Stimulated activated naive CD4-positive, alpha-beta T cell (primary cell): ENCODE data around the gene ZNF407.

ENCODE experiments used
- DNase-seq, 6 experiments: peaks; one replicate each; lab custom pipeline; 2025; lab: John Stamatoyannopoulos, UW

Gene ZNF407

DNA sequence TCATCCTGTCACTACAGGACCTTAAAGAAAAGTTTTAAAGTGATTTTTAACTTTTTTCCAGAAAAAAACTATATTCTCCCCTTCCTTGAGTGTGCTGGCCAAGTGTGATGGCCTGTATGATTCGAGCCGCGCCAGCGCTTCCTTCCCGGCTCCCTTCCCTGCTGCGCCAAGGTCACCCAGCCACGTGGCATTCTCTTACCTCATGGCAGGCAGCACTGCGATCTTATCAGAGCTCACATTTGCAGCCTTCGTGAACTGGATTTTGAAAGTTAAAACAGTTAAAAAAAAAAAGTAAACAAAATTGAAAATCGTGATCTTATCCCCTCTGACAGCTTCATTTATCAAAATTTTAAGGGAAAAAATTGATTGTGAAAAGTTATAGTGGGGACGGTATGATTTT lies 331.4 kb downstream of the ZNF407 start:
- DNase-seq = no peak

- no peak for DNase-seq
Measured at GRCh38 chr18:74930616-74931015, 332.9 kb downstream of the ZNF407 start.

DNA sequence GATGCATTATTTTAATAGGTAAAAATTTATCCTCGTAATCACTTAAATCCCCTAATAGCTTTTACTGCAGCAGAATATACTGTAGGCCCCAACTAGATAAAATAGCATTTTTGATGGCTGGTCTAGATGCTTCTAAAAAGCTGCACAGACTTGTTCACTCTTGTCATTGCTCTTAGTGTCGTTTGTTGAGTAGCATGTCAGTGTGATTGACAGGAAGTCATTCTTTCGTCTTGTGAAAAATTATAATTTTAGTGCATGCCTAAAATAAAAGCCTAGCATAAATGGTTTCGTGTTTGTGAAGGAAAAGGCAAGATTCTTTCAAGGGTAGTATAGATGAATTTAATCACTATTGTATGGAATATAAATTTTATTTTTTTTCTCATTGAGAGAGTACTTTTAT lies 336.3 kb downstream of the ZNF407 start:
- no peak for DNase-seq

DNA sequence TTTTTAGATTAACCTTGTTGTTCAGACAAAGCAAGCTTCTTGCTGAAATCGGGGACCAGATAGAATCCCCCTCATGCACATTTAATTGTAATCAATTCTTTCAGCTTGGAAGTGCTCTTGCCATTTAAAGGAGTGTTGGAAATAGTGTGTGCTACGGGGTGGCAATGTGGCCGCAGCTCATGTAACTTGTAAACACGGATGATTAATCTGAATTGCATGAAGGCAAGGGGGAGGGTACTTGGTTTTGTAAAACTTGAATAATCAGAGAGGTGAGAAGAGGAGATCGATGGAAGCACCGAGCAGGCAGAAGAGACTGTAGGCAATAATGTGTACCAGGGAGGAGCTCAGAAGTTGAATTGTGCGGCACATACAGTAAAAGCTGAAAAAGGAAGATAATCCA lies 337.8 kb downstream of the ZNF407 start:
- no peak for DNase-seq

GRCh38 chr18:74936343-74936742 lies 338.7 kb downstream of the ZNF407 start:
- DNase-seq = no peak

- DNase-seq = no peak
Measured at GRCh38 chr18:74937291-74937690, 339.6 kb downstream of the ZNF407 start.

DNA sequence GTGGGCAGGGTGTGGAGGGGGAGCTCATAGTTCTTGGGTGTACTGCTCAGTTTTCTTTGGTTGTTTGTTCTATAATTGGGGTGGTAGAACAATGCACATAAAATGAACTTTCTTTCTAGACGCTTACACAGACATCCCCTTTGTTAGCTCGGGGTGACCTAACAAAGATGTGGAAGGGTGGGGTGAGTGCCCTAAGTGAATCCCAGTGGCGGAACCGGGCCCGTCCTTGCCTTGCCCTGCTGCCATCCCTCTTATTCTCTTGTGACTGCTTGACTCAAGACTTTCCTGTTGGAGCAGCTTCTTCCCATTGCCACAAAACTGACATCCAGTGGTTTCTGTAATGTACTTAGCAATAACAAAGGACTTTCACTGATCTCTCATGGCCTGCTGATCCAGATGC lies 343.2 kb downstream of the ZNF407 start:
- DNase-seq = no peak

GRCh38 chr18:74942319-74942910 lies 344.7 kb downstream of the ZNF407 start:
- peak in 5 of 6 experiments; percentile 2 to 20 (median 9) for DNase-seq

DNA sequence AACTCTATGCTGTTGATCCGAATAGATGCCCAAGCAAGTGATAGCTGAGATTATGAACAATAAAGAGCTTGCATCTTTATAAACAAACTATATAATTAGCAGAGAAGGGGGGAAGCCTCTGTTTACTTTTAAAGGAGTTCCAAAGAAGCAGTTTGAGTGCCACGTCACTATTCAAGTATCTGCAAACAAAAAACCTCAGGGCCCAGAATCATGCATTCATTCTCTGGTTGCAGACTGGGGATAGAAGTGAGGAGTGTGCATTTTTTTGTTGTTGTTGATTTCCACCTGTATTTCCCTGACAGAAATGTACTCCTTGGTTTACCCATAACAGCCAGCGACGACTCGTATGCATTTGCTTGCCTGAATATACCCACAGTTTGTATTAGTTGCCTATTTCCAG lies 347.0 kb downstream of the ZNF407 start:
- no peak for DNase-seq

DNA sequence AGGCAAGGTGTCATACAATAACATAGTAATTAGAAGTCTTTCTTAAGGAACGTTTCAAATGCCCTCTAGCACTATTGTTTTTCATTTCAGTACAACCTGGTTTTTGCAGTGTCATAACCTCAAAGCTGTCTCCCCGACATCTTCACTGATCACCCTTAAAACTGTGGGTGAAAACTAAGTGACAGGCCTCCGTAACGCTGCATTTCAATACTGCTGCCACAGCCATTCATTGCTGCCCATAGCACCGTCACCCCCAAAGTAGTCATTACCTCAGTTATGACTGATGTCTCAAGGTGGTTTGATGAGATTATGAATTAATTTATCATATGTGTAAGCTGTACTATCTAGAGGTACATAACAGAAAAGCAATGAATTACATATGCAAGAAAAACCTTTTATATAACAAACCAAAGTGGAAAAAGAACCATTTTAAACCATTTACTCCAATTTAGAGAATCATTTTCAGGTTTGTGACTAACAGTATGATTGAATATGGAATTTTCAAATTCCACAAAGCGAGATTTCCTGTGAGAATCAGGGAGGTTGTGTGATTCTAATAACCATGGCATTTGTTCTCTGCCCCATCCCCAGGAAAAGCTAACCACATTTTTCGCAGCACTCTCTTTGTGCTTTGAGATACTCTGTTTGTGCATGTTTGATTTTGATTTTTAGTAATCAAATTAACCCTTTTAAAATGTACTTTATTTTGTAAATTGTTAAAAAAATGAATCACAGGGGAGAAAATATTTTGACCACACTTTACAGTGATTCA lies 348.3 kb downstream of the ZNF407 start:
- DNase-seq = no peak

GRCh38 chr18:74946646-74947375 lies 349.1 kb downstream of the ZNF407 start:
- DNase-seq = no peak

DNA sequence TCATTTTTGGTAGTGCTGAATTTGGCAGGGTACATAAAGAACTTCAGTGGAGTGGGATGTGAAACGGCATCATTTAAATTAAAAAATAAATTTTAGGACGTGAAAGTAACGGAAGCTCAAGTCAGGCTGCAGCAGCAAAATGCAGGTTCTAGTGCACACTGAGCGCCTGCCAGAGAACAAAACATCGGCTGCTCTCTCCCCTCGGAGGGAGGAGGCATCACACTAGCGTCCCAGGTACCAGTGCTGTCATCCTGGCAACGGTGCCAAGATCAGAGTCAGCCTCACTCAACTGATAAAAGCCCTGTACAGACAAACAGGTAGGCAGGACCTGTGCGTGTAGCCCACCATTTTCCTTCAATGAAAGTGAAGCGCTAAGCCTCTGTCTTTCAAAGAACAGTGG lies 349.7 kb downstream of the ZNF407 start:
- DNase-seq = no peak

DNA sequence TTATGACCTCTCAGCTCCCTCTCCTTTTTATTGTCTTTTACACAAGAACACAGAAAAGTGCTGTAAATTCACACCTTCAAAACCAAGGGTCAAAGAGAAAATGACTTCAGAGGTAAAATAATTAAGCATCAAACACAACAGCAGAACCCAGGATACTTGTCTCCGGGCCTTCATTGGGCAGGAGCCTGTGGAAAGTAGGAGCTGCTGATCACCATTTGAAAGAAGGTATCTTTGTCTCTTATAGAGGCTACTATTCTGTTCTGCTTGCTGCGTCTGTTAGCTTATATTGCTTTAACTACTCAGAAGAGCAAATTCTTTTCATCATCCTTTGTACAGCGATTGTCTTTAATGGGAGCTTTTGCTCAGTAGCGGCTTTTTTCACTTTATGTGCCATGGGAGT lies 350.2 kb downstream of the ZNF407 start:
- no peak for DNase-seq

- DNase-seq = no peak
Measured at GRCh38 chr18:74949611-74950010, 351.9 kb downstream of the ZNF407 start.

DNA sequence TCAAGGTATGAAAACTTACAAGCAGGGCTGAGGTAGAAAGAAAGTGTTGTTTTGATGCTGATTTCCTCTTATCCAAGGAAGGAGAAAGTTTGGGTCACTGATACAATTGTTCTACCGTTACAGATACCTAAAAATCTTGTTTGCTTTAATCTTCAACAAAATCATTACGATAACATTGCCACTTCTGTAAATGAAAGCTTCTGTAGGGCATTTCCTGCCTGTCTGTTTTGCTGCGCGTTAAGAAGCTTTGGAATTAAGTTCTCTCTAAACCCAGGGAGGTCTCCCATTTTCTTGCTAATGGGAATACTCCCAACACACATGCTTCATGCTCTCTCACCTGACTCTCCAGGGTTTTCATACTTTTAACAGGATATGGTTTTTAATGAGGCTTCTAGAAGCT lies 352.8 kb downstream of the ZNF407 start:
- DNase-seq = peak in 2 of 6 experiments; percentile 14 to 35

GRCh38 chr18:74951165-74951760 lies 353.6 kb downstream of the ZNF407 start:
- DNase-seq = peak in 3 of 6 experiments; percentile 37 to 56 (median 39)

GRCh38 chr18:74957588-74958224 lies 360.0 kb downstream of the ZNF407 start:
- DNase-seq = no peak

DNA sequence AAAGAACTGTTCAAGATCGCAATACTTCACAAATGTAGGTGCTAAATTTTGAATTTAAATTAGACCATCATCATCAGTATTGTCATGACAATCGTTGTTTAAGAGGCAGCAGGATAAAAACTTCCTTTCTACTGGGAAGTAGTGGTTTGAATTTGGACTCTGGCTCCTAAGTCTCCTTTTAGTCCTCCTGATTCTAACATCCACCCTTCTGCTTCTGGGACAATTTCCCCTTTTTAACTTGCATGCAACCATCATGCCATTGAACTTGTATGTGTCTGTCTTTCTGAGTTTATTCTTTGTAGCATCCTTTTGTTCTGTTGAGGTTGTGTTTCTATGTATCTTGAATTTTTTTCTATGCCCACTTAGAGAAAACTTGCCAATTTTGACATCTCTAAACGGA lies 361.5 kb downstream of the ZNF407 start:
- DNase-seq = no peak

- no peak for DNase-seq
Measured at GRCh38 chr18:74961596-74961995, 363.9 kb downstream of the ZNF407 start.

GRCh38 chr18:74963820-74964446 lies 366.3 kb downstream of the ZNF407 start:
- no peak for DNase-seq

- DNase-seq = no peak
Measured at GRCh38 chr18:74965682-74966081, 368.0 kb downstream of the ZNF407 start.

DNA sequence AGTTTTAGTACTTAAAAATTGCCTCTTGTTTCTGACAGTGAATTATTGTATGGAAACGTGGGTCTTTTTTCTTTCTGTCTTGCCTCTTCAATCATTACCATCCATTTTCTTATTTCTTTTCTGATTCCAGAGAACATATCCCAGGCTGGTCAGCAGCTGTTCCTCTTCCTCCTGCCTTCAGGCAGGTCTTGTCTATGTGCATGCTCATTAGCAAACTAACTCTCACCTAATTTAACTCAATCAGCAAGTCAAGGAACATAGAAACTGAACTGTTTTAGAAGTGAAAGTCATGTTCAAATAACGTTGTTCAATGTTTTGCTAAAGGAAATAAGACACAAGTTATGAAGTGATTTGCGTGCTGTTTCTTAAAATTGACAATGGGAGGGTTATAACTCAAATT lies 369.8 kb downstream of the ZNF407 start:
- DNase-seq = no peak
